HG02943 (cell line): Measurements from ENCODE around the gene TSPAN7.

Source experiments
- ATAC-seq: cut with Tn5 transposase; IDR thresholded peaks from one replicate; pipeline ENCODE4 v1.9.1; 2021; ENCODE audit warnings: mild to moderate bottlenecking, low read depth, moderate library complexity; ENCODE audit not compliant: unreplicated experiment

Gene TSPAN7, protein sequence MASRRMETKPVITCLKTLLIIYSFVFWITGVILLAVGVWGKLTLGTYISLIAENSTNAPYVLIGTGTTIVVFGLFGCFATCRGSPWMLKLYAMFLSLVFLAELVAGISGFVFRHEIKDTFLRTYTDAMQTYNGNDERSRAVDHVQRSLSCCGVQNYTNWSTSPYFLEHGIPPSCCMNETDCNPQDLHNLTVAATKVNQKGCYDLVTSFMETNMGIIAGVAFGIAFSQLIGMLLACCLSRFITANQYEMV

DNA sequence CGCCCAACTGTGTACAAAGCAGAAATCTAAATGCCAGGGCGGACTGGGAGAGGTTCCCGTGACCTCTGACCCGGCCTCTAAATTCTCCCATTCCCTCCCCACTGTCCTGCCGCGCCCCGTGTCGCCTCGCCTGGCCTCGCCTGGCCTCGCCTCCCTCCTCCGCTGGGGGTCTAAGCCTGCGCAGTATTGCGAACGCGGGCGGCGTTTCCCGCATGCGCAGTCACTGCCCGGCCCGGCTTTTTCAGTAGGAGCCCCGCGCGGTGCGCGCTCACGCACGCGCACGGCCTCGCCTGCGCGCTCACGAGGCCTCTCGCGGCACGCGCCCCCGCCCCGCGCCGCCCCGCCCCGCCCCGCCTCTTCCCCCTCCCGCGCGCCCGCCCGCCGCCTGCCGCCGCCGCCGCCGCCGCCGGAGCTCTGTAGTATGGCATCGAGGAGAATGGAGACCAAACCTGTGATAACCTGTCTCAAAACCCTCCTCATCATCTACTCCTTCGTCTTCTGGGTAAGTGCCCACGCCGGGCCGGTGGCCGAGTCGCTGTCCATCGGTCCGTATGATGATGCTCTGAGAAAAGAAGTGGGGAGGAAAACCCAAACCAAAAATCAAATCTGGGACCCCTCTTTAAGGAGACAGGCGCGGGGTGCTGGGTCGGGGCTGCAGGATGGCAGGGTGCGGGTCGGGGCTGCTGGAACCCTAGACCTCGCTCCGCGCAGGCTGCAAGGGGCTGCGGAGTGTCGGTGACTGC is at the start of gene TSPAN7:
Gene TSPAN7, plus strand, starts transcription at position 417 of the 743 bp plus-strand sequence. Its CDS starts 5 bp downstream, at position 422.
- ATAC-seq, result peak; percentile 50

DNA sequence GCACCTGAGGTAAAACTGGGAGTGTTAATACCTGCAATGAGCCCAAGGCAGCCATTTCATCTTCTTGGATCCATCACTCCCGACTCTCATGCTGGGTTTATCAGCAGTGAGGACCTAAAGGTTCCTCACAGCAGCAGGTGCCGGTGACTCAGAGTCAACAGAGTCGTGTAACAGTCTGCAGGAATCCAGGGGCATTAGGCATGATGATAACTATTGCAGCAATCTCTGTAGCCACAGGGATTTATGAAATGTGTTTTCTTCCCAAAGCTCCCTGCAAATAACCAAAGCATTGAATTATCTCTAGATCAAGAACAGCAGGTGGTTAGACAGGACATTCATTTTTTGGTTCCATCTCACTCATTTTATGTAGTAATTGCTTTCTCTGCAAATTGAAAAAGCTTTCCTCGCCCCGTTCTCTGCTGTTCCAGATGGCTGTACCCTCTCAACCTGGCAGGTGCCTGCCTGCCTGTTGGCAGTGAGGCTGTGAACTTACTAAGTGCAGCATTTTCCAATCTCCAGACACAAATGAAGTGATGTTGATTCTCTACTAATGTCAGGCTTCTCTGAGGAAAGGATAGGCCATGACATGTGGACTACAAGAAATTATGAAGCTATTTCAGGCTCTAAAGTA is 48.1 kb upstream of the TSPAN7 start:
- no peak for ATAC-seq

DNA sequence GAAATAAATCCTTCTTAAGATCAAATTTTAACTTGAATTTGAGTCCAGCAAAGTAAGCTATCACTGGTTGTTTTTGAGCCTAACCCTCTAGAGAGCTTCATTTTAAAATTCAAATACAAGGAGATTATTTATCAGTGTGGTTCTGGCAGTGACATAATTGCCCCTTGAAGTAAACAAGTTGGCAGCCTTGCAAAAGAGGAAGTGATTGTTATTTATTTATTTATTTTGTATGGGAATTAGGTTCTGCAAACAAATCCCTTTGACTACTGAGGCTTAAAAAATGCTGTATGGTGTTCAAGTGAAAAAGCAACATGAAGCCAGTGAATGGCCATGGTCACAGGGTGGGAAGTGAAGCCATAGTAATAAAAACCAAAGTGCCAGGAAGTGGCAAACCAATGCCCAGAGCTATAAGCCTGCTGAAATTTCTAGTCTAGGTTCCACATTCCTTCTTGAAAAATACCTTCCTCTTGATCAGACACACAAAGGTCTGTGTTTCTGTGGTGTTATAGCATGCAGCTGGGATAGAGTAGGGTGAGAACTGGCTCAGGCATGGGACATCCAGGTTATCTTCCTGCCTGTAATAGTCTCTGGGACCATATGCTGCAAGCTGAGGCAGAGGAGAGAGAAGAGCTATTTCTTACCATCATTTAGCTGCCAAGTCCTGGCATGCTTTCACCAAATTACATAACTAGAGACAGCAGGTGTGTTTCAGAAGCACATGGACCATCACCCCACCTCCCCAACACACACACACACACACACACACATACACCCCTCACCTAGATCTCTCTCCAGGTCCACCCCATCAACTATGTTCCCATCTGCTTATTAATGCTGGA is 47.1 kb upstream of the TSPAN7 start:
- no peak for ATAC-seq

GRCh38 chrX:38515291-38515690 is 46.1 kb upstream of the TSPAN7 start:
- no peak for ATAC-seq

DNA sequence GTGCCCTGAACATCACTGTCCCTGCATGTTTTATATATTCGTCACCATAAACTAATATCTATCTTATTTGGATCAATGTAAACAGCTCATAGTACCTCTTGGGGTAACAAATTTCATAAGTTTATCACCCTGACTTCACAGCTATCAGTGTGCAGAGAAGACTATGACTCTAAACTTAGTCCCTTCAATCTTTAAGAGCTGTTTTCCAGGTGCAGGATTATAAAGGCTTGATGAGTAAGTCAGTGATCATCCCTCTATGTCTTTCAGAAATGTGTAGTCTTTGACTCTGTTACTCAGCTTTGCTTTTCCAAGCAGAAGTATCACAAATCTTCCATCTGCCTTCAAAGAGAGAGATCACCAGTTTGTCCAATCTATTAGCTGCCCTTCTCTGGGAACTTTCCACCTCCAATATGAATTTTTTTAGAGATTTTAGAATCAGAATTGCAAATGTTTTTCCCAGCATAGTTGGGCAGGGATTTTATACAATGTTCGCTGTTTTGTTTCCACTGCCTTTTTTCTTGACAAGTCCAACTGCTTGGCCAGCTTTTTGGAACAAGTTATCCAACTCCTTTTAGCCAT is 45.1 kb upstream of the TSPAN7 start:
- ATAC-seq, result no peak

DNA sequence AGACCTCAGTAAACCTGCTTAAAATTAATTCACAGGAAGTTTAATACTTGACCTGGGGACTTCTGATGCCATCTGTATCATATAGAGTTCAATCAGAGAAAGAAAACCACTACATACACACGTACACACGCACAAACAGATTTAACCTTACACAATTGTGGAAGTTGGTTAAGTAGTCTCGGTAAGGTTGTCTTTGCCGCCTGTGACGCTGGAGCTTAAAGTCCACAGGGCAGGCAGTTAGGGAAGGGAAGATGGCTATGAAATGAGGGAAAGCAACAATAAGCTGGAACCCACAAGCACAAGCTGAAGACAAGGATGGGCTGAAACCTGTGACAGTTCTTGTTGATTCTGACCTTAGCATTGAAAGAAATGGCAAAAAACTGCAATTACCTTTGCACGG is 41.7 kb upstream of the TSPAN7 start:
- ATAC-seq, result no peak

DNA sequence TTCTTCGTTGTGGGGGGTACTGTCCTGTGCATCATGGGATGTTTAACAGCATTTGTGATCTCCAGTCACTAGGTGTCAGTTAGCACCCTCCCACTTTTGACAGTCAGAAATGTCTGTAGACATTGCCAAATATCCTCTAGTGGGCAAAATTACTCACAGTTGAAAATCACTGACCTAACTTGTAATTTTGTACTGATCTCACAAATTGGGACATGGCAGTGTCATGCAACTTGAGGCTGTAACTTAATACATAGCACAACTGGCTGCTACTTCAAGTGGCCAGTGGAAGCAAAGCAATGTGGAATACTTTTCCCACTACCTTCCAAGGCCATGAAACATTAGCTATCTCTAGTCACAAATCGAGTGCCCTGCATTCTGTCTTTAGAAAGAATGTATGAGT is 23.2 kb upstream of the TSPAN7 start:
- no peak for ATAC-seq

GRCh38 chrX:38539748-38540147 is 21.6 kb upstream of the TSPAN7 start:
- no peak for ATAC-seq

- no peak for ATAC-seq
These were observed 12.8 kb upstream of the TSPAN7 start for GRCh38 chrX:38548508-38548907.

DNA sequence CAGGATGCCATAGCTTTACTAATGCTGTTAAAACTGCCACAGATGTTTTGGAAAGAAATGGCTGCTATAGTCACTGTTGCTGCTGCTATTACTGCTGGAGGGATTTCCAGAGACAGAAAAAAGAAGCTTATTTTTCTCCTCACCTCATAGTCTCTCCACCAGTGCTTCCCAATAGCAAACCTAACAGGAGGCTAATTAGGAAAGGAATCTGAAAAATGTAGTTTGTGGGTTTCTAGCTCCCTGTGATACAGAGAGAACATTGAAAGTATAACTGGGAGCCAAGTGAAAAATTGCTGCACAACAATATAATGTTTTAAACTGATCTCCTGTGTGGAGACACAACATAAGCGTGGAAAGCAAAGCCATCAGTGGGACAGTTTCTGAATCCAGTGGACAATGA is 8.6 kb upstream of the TSPAN7 start:
- no peak for ATAC-seq

GRCh38 chrX:38558686-38559085 is 2.7 kb upstream of the TSPAN7 start:
- ATAC-seq, result no peak

DNA sequence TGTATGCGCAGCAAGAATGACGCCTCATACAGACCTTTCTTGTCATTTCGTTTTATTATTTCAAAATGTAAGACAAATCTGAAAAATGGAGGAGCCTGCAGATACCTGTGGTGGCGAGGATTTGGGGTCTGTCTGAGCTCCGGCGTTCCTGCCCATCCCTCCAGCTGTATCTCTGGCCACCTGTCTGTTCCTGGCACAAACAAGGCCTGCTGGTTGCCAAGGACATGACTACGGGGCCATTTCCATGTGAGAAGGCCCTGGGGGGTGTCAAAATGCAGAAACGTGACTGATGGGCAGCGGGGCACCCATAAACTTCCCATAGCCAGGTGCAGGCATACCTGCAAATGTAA is 591 bp upstream of the TSPAN7 start:
- no peak for ATAC-seq

DNA sequence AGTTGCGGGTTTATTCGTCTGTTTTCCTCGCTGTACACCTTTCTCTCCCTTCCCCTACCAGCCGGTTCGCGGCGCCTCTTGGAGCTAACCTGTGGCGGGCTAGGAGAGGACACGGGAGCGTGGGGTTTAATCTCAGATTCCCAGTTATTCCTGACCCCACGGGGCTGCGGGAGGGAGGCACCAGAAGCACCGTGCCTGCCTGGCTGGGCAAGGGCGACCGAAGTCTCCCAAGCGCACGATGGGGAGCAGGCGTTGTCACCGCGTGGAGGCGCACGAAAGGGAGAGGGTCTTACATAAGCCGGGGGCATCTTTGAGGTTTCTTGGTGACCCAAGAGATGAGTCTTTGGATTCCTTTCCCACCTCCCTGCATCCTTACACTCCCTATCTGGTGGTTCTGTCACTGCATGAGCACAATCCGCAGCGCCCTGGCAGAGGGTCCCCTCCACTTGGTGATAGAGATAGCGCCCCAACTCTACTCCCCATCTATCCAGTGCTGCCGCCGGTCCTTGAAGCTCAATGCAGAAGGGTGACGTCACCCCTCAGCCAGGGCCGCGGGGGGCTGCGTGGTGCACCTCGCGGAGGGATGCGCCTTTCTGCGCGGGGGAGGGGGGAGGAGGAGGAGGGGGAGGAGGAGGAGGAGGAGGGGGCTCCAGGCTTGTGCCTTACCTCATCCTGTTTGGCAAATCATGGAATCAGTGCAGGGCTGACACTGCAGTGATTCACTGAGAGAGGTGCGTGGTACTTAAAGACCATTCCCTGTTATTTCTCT is 793 bp downstream of the TSPAN7 start:
- ATAC-seq, result no peak

GRCh38 chrX:38563030-38563429 is 1.7 kb downstream of the TSPAN7 start:
- no peak for ATAC-seq

- no peak for ATAC-seq
These were observed 9.1 kb downstream of the TSPAN7 start for GRCh38 chrX:38570396-38570795.

DNA sequence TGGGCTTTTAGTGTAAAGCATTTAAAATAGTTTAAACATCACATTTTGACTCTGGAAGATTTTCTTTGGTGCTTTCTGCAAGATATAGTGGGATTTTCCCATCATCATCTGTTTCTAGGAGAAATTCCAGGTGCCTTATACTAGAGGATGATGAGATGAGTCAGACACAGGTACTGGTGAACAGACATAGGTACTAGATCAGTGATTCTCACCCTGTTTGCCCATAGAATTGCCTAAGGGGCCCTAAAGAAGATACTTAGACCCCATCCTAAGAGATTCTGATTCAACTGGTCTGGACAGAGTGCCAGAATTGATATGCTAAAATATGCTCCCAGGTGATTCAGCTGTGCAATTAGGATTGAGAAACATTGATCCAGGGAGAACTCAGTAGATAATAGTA is 9.7 kb downstream of the TSPAN7 start:
- ATAC-seq, result no peak

DNA sequence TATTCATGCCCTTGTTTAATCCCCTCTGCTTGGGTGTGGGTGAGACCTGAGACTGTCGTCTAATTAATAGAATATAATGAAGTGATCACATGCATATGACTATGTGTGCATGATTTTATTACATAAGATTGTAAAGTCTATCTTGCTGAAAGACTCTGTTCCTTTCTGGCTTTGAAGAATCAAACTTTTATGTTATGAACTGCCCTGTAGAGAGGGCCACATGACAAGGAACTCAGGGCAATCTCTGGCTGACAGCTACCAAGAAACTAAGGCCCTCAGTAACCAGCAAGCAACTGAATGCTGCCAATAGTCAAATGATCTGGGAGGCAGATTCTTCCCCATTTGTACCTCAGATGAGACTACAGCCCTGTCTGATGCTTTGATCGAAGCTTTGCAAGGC is 13.5 kb downstream of the TSPAN7 start:
- ATAC-seq, result no peak

DNA sequence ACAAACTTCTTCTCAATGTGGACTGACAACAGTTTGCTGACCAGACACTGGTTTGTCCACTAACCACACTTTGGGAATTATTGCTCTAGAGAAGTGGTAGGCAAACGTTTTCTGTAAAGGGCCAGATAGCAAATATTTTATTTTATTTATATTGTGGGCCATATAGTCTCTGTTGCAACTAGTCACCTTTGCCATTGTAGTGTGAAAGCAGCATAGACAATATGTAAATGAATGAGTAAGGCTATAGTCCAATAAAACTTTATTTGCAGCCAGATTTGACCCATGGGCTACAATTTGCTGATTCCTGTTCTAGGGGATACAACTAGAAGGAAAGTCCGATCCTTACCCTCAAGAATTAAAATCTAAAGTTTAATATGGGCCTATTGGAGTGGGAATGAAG is 14.5 kb downstream of the TSPAN7 start:
- ATAC-seq, result no peak

GRCh38 chrX:38577738-38578137 is 16.4 kb downstream of the TSPAN7 start:
- ATAC-seq, result no peak

- no peak for ATAC-seq
These were observed 16.8 kb downstream of the TSPAN7 start for GRCh38 chrX:38578167-38578566.
